ENCODE results near the gene CNFN.

DNA sequence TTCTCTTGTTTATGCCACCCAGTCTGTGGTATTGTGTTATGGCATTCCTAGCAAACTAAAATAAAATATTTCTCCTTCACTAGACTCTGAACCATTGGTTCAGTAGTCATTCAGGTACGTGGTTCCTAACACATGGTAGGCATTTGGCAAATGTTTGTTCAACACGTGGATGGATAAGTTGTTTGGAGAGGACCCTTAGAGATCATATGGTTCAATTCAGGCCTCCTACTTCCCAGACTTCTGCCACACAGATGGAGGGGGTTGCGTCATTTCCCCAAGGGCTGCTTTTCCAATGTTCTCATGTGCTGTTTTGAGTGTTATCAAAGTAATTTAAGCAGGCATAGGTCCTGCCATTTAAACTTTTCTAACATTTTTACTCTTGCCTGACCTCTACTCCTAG is 45.9 kb upstream of the CNFN start:
- TF ChIP-seq POLR2A (IDR thresholded peaks at IDR 0.05; ENCODE audit: extremely low read depth, insufficient read length), result no peak
- TF ChIP-seq, protein P1, sequence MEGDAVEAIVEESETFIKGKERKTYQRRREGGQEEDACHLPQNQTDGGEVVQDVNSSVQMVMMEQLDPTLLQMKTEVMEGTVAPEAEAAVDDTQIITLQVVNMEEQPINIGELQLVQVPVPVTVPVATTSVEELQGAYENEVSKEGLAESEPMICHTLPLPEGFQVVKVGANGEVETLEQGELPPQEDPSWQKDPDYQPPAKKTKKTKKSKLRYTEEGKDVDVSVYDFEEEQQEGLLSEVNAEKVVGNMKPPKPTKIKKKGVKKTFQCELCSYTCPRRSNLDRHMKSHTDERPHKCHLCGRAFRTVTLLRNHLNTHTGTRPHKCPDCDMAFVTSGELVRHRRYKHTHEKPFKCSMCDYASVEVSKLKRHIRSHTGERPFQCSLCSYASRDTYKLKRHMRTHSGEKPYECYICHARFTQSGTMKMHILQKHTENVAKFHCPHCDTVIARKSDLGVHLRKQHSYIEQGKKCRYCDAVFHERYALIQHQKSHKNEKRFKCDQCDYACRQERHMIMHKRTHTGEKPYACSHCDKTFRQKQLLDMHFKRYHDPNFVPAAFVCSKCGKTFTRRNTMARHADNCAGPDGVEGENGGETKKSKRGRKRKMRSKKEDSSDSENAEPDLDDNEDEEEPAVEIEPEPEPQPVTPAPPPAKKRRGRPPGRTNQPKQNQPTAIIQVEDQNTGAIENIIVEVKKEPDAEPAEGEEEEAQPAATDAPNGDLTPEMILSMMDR (IDR thresholded peaks at IDR 0.05; ENCODE audit: low read depth, low read length), result no peak
